ENCODE measurements around the gene ANGPTL8.

ANGPTL8 gene

GRCh38 chr19:11237321-11237720, 2.1 kb upstream of the ANGPTL8 start:
- TF ChIP-seq GATA3 (IDR thresholded peaks at IDR 0.05; ENCODE audit: low read depth, low read length) = no peak
- TF ChIP-seq GATA2 (IDR thresholded peaks at IDR 0.05; ENCODE audit: low read depth, low read length) = no peak

DNA sequence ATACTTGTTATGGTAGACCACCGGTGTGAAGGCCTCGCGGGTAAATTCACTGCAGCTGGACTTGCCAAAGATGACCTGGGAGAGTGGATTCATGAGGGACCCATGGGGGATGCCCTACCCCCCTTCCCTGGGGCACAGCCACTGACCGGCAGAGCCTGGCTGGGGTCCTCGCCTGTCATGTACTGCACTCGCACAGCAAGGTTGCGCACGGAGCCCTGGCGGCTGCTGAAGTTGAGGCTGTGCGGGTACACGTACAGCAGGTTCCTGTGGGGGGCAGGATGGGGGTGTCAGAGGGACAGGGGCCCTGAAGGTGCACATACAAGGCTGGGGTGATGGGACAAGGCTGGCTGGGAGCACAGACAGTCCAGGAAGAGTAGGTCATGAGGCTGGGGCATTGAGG, 1.4 kb upstream of the ANGPTL8 start:
- TF ChIP-seq GATA2 (IDR thresholded peaks at IDR 0.05; ENCODE audit: low read depth, low read length) (no peak), GATA3 (IDR thresholded peaks at IDR 0.05; ENCODE audit: low read depth, low read length) (no peak)

GRCh38 chr19:11238781-11239376, 540 bp upstream of the ANGPTL8 start:
- TF ChIP-seq GATA2 (IDR thresholded peaks at IDR 0.05; ENCODE audit: low read depth, low read length) (no peak), GATA3 (IDR thresholded peaks at IDR 0.05; ENCODE audit: low read depth, low read length) (no peak)

DNA sequence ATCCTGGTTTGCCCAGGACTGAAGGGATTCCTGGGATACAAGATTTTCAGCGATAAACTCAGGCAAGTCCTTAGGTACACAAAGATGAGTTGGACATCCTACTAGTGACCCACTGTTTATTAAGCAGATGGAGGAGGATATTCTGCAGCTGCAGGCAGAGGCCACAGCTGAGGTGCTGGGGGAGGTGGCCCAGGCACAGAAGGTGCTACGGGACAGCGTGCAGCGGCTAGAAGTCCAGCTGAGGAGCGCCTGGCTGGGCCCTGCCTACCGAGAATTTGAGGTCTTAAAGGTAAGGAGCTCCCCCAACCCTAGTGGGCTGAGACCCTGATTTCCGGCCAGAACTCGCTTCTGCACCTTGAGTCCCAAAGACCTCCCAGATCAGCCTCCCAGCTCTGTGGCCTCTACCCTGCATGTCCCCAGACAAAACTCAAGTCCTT, 607 bp downstream of the ANGPTL8 start:
- TF ChIP-seq GATA3 (IDR thresholded peaks at IDR 0.05; ENCODE audit: low read depth, low read length) (no peak), GATA2 (IDR thresholded peaks at IDR 0.05; ENCODE audit: low read depth, low read length) (no peak)

DNA sequence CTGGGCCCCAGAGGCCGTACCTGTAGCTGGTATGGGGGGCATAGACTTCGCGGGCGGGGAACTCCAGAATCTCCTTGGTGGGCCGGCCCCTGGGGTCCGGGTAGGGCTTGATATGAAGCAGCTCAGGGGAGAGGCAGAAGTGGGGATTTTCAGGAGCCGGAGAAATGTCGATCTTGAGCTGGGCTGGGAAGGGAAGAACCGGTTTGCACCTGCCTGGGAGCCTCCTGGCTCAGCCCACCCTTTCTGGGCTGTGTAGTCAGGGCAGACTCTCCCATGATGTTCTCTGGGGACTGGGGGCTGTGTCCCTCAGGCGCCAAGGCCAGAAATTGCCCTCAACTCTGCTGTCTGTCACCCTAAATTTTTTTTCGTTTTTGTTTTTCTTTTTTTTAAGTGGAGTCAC, 2.6 kb downstream of the ANGPTL8 start:
- TF ChIP-seq GATA2 (IDR thresholded peaks at IDR 0.05; ENCODE audit: low read depth, low read length) (no peak), GATA3 (IDR thresholded peaks at IDR 0.05; ENCODE audit: low read depth, low read length) (no peak)

DNA sequence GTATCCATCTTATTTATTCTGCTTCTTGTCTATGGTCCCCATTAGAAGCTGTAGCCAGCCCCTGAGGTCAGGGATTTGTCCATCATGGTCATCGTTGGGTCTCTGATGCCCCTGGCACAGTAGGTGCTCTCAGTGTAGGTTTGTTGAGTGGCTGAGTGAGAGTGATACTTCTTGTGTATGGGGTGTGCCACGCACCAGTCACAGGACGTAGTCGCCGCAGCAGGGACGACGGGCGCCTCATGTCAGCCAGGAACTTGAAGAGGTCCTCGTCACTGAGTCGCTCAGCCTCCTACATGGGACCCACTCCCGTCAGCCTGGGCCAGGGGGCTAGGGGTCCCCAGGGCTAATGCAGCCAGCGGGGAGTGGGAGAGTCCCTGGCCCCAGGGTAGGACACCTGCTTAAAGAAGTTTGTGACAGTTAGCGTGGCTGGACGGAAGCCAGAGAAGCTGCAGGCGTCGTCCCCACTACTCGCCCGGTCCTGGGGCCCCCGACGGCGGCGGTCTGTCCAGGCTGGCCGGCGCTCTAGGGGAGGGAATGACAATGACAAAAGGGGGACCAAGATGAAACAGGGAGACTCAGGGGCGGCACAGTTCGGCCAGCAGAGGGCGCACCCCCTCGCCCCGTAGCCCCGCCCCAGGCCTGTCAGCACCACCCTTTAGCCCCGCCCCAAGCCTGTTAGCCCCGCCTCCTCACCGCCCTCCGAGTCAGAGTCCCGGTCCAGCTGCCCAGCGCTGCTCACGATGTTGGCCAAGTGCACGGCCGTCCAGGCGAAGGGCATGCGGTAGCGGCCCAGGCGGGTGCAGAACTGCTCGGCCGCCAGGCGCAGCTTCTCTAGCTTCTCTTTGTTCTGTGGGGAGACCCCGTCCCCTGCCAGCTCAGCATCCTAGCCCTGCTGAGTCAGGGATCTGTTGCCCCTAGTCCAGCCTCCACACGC, 3.7 kb downstream of the ANGPTL8 start:
- TF ChIP-seq GATA2 (IDR thresholded peaks at IDR 0.05; ENCODE audit: low read depth, low read length) = no peak

GRCh38 chr19:11243798-11244169, 4.4 kb downstream of the ANGPTL8 start:
- TF ChIP-seq GATA3 (IDR thresholded peaks at IDR 0.05; ENCODE audit: low read depth, low read length) (no peak), GATA2 (IDR thresholded peaks at IDR 0.05; ENCODE audit: low read depth, low read length) (no peak)

DNA sequence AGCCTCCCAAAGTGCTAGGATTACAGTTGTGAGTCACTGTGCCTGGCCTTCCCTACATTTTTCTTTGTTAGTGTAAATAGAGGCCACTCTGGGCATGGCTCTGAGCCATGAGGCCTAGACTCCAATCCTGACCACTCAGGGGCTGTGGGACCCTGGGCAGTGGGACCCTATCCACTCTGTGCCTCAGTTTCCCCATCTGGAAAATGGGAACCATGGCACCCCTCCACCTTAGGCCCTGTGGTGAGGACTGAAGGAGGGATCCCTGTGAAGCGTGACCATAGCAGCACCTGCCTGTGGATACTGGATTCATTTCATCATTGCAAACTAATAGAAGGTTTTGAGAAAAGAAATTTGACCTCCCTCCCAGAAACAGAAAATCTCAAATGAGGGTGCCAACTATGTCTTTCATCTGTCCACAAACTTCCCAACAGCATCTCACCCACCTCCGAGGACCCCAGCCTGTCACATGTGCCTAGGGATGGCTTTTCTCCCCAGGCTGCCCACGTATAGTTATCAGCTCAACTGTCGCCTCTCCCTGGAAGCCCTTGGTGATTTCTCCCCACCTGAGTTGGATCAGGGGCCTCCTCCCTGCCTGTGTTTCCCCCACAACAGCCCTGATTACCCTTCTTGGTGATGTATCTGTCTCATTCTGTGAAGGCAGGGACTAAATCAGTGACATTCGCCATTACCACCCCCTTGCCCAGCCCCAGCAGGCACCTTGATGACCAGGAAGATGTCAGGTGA, 5.6 kb downstream of the ANGPTL8 start:
- TF ChIP-seq GATA3 (IDR thresholded peaks at IDR 0.05; ENCODE audit: low read depth, low read length) (no peak), GATA2 (IDR thresholded peaks at IDR 0.05; ENCODE audit: low read depth, low read length) (no peak)

DNA sequence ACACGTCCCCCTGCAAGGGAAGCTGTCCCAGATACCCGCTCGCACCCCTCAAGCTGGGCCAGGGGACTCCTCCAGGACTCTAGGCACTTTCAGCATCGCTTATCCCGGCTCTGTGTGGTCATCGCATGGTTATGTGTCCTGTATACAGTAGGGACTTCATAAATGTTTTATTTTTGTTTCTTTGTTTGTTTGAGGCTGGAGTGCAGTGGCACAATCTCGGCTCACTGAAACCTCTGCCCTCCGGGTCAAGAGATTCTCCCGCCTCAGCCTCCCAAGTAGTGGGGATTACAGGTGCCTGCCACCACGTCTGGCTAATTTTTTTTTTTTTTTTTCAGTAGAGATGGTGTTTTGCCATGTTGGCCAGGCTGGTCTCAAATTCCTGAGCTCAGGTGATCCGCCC, 7.5 kb downstream of the ANGPTL8 start:
- TF ChIP-seq GATA2 (IDR thresholded peaks at IDR 0.05; ENCODE audit: low read depth, low read length) (no peak), GATA3 (IDR thresholded peaks at IDR 0.05; ENCODE audit: low read depth, low read length) (no peak)

DNA sequence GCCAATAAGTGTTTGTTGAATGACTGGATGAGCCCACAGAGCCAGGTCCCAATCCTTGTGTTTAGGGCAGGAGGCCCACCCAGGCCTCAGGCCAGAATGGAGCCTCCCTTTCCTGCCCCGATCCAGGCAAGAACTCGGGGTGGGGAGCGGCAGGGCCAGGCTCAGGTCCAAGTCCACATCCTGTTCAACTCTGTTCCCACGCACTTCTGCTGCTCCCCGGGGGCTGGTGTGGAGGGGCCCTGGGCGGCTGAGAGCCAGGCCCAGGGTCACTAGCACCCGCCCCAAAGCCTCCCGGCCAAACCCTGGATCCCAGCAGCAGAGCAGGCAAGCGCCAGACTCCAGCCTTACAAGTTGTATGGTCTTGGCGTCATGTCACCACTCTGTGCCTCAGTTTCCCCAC, 8.0 kb downstream of the ANGPTL8 start:
- TF ChIP-seq GATA2 (IDR thresholded peaks at IDR 0.05; ENCODE audit: low read depth, low read length) (no peak), GATA3 (IDR thresholded peaks at IDR 0.05; ENCODE audit: low read depth, low read length) (no peak)

- TF ChIP-seq GATA3 (IDR thresholded peaks at IDR 0.05; ENCODE audit: low read depth, low read length) = no peak
- TF ChIP-seq GATA2 (IDR thresholded peaks at IDR 0.05; ENCODE audit: low read depth, low read length) = no peak
These were observed 8.5 kb downstream of the ANGPTL8 start for GRCh38 chr19:11247934-11248333.

- TF ChIP-seq GATA2 (IDR thresholded peaks at IDR 0.05; ENCODE audit: low read depth, low read length) (no peak), GATA3 (IDR thresholded peaks at IDR 0.05; ENCODE audit: low read depth, low read length) (no peak)
These were observed 9.4 kb downstream of the ANGPTL8 start for GRCh38 chr19:11248852-11249251.

GRCh38 chr19:11251217-11251616, 11.8 kb downstream of the ANGPTL8 start:
- TF ChIP-seq GATA3 (IDR thresholded peaks at IDR 0.05; ENCODE audit: low read depth, low read length) (no peak), GATA2 (IDR thresholded peaks at IDR 0.05; ENCODE audit: low read depth, low read length) (no peak; the same call in 1 of the 2 replicates)

GRCh38 chr19:11251650-11252314, 12.4 kb downstream of the ANGPTL8 start:
- TF ChIP-seq GATA3 (IDR thresholded peaks at IDR 0.05; ENCODE audit: low read depth, low read length) (no peak), GATA2 (IDR thresholded peaks at IDR 0.05; ENCODE audit: low read depth, low read length) (no peak)
